ENCODE results near the gene C4orf50. TPM values are rescaled to one million over a fixed set of nuclear protein-coding genes. Genes with fewer than 3 reads are reported as not detected.

The C4orf50 gene
- polyA plus RNA-seq, 3 donors: not detected

DNA sequence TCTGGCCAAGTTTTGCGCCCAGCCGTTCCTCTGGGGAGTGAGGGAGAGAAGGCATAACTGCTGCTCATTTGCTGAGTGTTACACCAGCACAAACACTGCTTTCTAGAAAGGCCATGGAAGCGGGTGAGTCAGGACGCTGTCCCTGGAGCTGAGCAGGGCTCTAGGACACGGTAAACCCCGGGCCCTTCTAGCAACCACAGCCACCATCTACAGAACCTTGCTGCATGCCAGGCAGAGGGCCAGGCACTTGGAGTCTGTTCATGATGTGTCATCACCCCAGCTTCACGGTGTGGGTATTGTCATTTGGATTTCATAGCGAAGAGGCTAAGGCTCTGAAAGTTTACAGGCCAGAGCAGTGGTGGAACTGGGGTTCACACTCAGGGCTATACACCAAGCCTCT is 31.8 kb upstream of the C4orf50 start:
- Histone ChIP-seq H3K9ac (ENCODE audit: insufficient read depth, low read length, poor library complexity, severe bottlenecking) (no peak overlapping the region), H3K4me2 (replicated peaks; ENCODE audit: extremely low read depth, low read length, poor library complexity, severe bottlenecking) (no peak overlapping the region), H3K9me3 (replicated peaks in 1 of 2; ENCODE audit: control insufficient read depth in 1 of 2, insufficient read depth in 1 of 2, low read length in 2 of 2) (no peaks in the 10 kb centered on the region), H3K4me3 (replicated peaks in 1 of 3; ENCODE audit: low read depth in 2 of 3, low read length in 3 of 3) (no peak overlapping the region), H3K4me1 (ENCODE audit: control insufficient read depth in 1 of 2, insufficient read depth in 2 of 2, low read length in 2 of 2) (no peaks in the 10 kb centered on the region), H4K20me1 (ENCODE audit: insufficient read depth, low read length) (no peaks in the 10 kb centered on the region), H3K27ac (ENCODE audit: low read depth in 1 of 2, low read length in 2 of 2) (no peak overlapping the region), H3K27me3 (ENCODE audit: control insufficient read depth in 2 of 2, insufficient read depth in 2 of 2, low read length in 2 of 2) (no peaks in the 10 kb centered on the region), H2AFZ (ENCODE audit: insufficient read depth, low read depth, low read length, poor library complexity, severe bottlenecking) (no peak overlapping the region), H3K79me2 (ENCODE audit: insufficient read depth, low read length) (no peaks in the 10 kb centered on the region), H3K36me3 (replicated peaks in 1 of 2; ENCODE audit: control insufficient read depth in 1 of 2, insufficient read depth in 2 of 2, low read length in 2 of 2) (no peaks in the 10 kb centered on the region)
- TF ChIP-seq, protein P1, sequence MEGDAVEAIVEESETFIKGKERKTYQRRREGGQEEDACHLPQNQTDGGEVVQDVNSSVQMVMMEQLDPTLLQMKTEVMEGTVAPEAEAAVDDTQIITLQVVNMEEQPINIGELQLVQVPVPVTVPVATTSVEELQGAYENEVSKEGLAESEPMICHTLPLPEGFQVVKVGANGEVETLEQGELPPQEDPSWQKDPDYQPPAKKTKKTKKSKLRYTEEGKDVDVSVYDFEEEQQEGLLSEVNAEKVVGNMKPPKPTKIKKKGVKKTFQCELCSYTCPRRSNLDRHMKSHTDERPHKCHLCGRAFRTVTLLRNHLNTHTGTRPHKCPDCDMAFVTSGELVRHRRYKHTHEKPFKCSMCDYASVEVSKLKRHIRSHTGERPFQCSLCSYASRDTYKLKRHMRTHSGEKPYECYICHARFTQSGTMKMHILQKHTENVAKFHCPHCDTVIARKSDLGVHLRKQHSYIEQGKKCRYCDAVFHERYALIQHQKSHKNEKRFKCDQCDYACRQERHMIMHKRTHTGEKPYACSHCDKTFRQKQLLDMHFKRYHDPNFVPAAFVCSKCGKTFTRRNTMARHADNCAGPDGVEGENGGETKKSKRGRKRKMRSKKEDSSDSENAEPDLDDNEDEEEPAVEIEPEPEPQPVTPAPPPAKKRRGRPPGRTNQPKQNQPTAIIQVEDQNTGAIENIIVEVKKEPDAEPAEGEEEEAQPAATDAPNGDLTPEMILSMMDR (IDR thresholded peaks at IDR 0.05): no peak
- DNase-seq: no peak
- no peak overlapping the region for H3K27ac Mint-ChIP-seq
- no peaks in the 10 kb centered on the region for H3K4me1 Mint-ChIP-seq
- H3K27me3 Mint-ChIP-seq (ENCODE audit: low read depth in 3 of 3): peaks cover 4 to 13% (median 8%) of the 10 kb centered on the region in 3 donors
- 93% methylated on average over 3 of the region's 8 CpGs for WGBS (ENCODE audit: insufficient coverage)
- no peak overlapping the region for H3K4me3 Mint-ChIP-seq
- no peaks in the 10 kb centered on the region for H3K36me3 Mint-ChIP-seq
- intact Hi-C loops (cut with micrococcal nuclease): no loop called here
- peaks cover 0 to 2% (median 0%) of the 10 kb centered on the region in 7 donors for H3K9me3 Mint-ChIP-seq

DNA sequence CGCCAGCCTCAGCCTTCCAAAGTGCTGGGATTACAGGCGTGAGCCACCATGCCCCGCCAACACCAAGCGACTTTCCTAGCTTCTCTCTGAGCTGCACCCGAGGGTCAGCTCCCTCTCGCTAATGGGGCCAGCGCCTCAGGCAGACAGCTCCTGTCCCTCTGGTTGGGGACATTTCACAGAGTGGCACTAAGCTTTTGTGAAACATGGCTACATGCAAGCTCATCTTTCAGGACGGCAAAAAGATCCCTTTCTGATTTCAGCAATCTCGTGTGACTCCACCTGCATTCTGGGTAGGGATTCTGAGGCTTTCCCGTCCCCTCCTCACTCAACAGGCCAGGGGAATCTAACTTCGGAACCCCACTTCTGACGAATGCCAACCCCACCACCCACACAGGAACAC is 31.0 kb upstream of the C4orf50 start:
- H3K9me3 Mint-ChIP-seq: peaks cover 0 to 2% (median 0%) of the 10 kb centered on the region in 7 donors
- Histone ChIP-seq H3K27ac (ENCODE audit: low read depth in 1 of 2, low read length in 2 of 2) (no peak overlapping the region), H3K9me3 (replicated peaks in 1 of 2; ENCODE audit: control insufficient read depth in 1 of 2, insufficient read depth in 1 of 2, low read length in 2 of 2) (no peaks in the 10 kb centered on the region), H3K9ac (ENCODE audit: insufficient read depth, low read length, poor library complexity, severe bottlenecking) (no peak overlapping the region), H3K4me2 (replicated peaks; ENCODE audit: extremely low read depth, low read length, poor library complexity, severe bottlenecking) (no peak overlapping the region), H3K4me1 (ENCODE audit: control insufficient read depth in 1 of 2, insufficient read depth in 2 of 2, low read length in 2 of 2) (no peaks in the 10 kb centered on the region), H4K20me1 (ENCODE audit: insufficient read depth, low read length) (no peaks in the 10 kb centered on the region), H3K36me3 (replicated peaks in 1 of 2; ENCODE audit: control insufficient read depth in 1 of 2, insufficient read depth in 2 of 2, low read length in 2 of 2) (no peaks in the 10 kb centered on the region), H3K79me2 (ENCODE audit: insufficient read depth, low read length) (no peaks in the 10 kb centered on the region), H2AFZ (ENCODE audit: insufficient read depth, low read depth, low read length, poor library complexity, severe bottlenecking) (no peak overlapping the region), H3K4me3 (replicated peaks in 1 of 3; ENCODE audit: low read depth in 2 of 3, low read length in 3 of 3) (no peak overlapping the region), H3K27me3 (ENCODE audit: control insufficient read depth in 2 of 2, insufficient read depth in 2 of 2, low read length in 2 of 2) (no peaks in the 10 kb centered on the region)
- TF ChIP-seq, protein P1 (IDR thresholded peaks at IDR 0.05): no peak
- H3K36me3 Mint-ChIP-seq: no peaks in the 10 kb centered on the region
- WGBS (ENCODE audit: insufficient coverage): 95% methylated on average over 12 of the region's 12 CpGs
- DNase-seq: no peak
- H3K27ac Mint-ChIP-seq: no peak overlapping the region
- H3K4me3 Mint-ChIP-seq: no peak overlapping the region
- intact Hi-C loops (cut with micrococcal nuclease): no loop called here
- H3K4me1 Mint-ChIP-seq: no peaks in the 10 kb centered on the region
- H3K27me3 Mint-ChIP-seq (ENCODE audit: low read depth in 3 of 3): peaks cover 4 to 17% (median 8%) of the 10 kb centered on the region in 3 donors
